ENCODE results near the gene TTK. TPM values are rescaled to one million over a fixed set of nuclear protein-coding genes. Genes with fewer than 3 reads are reported as not detected.

Gene TTK
- total RNA-seq, 1 donor from 2014 or later, result 231 TPM

- Histone ChIP-seq H2AFZ (replicated peaks) (no peak overlapping the region), H3K4me1 (no peaks in the 10 kb centered on the region), H3K36me3 (peaks cover 35% of the 10 kb centered on the region), H3K9me3 (ENCODE audit: low read depth) (no peaks in the 10 kb centered on the region), H3K9ac (no peak overlapping the region), H4K20me1 (ENCODE audit: low read depth) (no peaks in the 10 kb centered on the region), H3F3A (ENCODE audit: low read depth) (no peaks in the 10 kb centered on the region), H3K27ac (no peak overlapping the region), H3K79me2 (ENCODE audit: low read depth) (peaks cover 4% of the 10 kb centered on the region), H3K4me3 (no peak overlapping the region), H3K27me3 (no peaks in the 10 kb centered on the region), H3K4me2 (no peak overlapping the region)
- DNase-seq (ENCODE audit: low spot score), result no peak
- Mint-ChIP-seq H3K4me1 (no peaks in the 10 kb centered on the region), H3K27ac (no peak overlapping the region), H3K36me3 (peaks cover 14% of the 10 kb centered on the region), H3K9me3 (no peaks in the 10 kb centered on the region), H3K27me3 (ENCODE audit: insufficient read depth, low read depth) (no peaks in the 10 kb centered on the region), H3K4me3 (no peak overlapping the region)
- no peak for TF ChIP-seq CTCF (IDR thresholded peaks at IDR 0.05)
- TF ChIP-seq EZH2 (IDR thresholded peaks at IDR 0.05), result no peak
Observed at GRCh38 chr6:80015839-80016435, 11.5 kb downstream of the TTK start.

- no peak for DNase-seq (ENCODE audit: low spot score)
- H3K4me1 Mint-ChIP-seq, result no peaks in the 10 kb centered on the region
- Histone ChIP-seq H3K79me2 (ENCODE audit: low read depth) (peaks cover 4% of the 10 kb centered on the region), H3K9ac (no peak overlapping the region), H3K4me1 (no peaks in the 10 kb centered on the region), H3F3A (ENCODE audit: low read depth) (no peaks in the 10 kb centered on the region), H3K9me3 (ENCODE audit: low read depth) (no peaks in the 10 kb centered on the region), H3K4me2 (no peak overlapping the region), H3K27me3 (no peaks in the 10 kb centered on the region), H3K4me3 (no peak overlapping the region), H3K36me3 (peaks cover 11% of the 10 kb centered on the region), H2AFZ (replicated peaks) (no peak overlapping the region), H4K20me1 (ENCODE audit: low read depth) (no peaks in the 10 kb centered on the region), H3K27ac (peak overlapping the region; percentile 0)
- H3K9me3 Mint-ChIP-seq, result no peaks in the 10 kb centered on the region
- H3K27ac Mint-ChIP-seq, result no peak overlapping the region
- no peak overlapping the region for H3K4me3 Mint-ChIP-seq
- H3K36me3 Mint-ChIP-seq, result peaks cover 22% of the 10 kb centered on the region
- TF ChIP-seq EZH2 (IDR thresholded peaks at IDR 0.05), result no peak
- no peak for TF ChIP-seq CTCF (IDR thresholded peaks at IDR 0.05)
- TF ChIP-seq EZH2phosphoT487 (IDR thresholded peaks at IDR 0.05), result no peak
- no peaks in the 10 kb centered on the region for H3K27me3 Mint-ChIP-seq (ENCODE audit: insufficient read depth, low read depth)
Observed at GRCh38 chr6:80020381-80021120, 16.1 kb downstream of the TTK start.

GRCh38 chr6:80021131-80021530, 16.7 kb downstream of the TTK start:
- no peak for TF ChIP-seq EZH2 (IDR thresholded peaks at IDR 0.05)
- no peak for TF ChIP-seq EZH2phosphoT487 (IDR thresholded peaks at IDR 0.05)
- TF ChIP-seq CTCF (IDR thresholded peaks at IDR 0.05), result no peak
- H3K79me2 ChIP-seq (ENCODE audit: low read depth), result peaks cover 4% of the 10 kb centered on the region
- H3F3A ChIP-seq (ENCODE audit: low read depth), result no peaks in the 10 kb centered on the region
- no peak overlapping the region for H3K9ac ChIP-seq
- Mint-ChIP-seq H3K4me3 (no peak overlapping the region), H3K27ac (no peak overlapping the region), H3K4me1 (no peaks in the 10 kb centered on the region), H3K27me3 (ENCODE audit: insufficient read depth, low read depth) (no peaks in the 10 kb centered on the region), H3K9me3 (no peaks in the 10 kb centered on the region), H3K36me3 (peaks cover 22% of the 10 kb centered on the region)
- no peaks in the 10 kb centered on the region for H3K4me1 ChIP-seq
- no peak for DNase-seq (ENCODE audit: low spot score)
- H3K27me3 ChIP-seq, result no peaks in the 10 kb centered on the region
- H3K9me3 ChIP-seq (ENCODE audit: low read depth), result no peaks in the 10 kb centered on the region
- no peak overlapping the region for H3K4me2 ChIP-seq
- H3K4me3 ChIP-seq, result no peak overlapping the region
- no peak overlapping the region for H2AFZ ChIP-seq (replicated peaks)
- H4K20me1 ChIP-seq (ENCODE audit: low read depth), result no peaks in the 10 kb centered on the region
- peaks cover 10% of the 10 kb centered on the region for H3K36me3 ChIP-seq
- no peak overlapping the region for H3K27ac ChIP-seq
